Brain microvascular endothelial cell (primary cell): ENCODE measurements around the gene OR8B8.

Source experiments
- DNase-seq: peaks from one replicate; pipeline ENCODE4 v3.0.0-alpha.2; 2020
- H3K27ac ChIP-seq: fragments of 250-450 bp; sonication (Bioruptor Pico); 2 replicates; pipeline ENCODE4 v1.5.1; 2020; ENCODE audit warnings: mild to moderate bottlenecking, moderate library complexity
- H3K27me3 ChIP-seq: fragments of 250-450 bp; sonication (Bioruptor Pico); replicated peaks from 2 replicates; pipeline ENCODE4 v1.5.1; 2020; ENCODE audit warnings: mild to moderate bottlenecking
- H3K36me3 ChIP-seq: fragments of 250-450 bp; sonication (Bioruptor Pico); replicated peaks from 2 replicates; pipeline ENCODE4 v1.5.1; 2020; ENCODE audit warnings: mild to moderate bottlenecking
- H3K4me3 ChIP-seq: 2 replicates; pipeline ENCODE4 v1.5.1; 2011; ENCODE audit warnings: low read depth, mild to moderate bottlenecking, control low read depth, low read length, moderate library complexity
- CTCF ChIP-seq: IDR thresholded peaks from 2 replicates; pipeline ENCODE4 v1.5.1; 2011; ENCODE audit warnings: low read depth, mild to moderate bottlenecking, moderate library complexity, low read length, control low read depth, inconsistent platforms; ENCODE audit errors: missing control alignments
- in situ Hi-C: cut with HindIII; loops from 2 replicates; pipeline ENCODE4 v1.10.0; 2017; ENCODE audit warnings: low sequenced_read_pairs, low pct_ligation_motif_present

The OR8B8 gene

GRCh38 chr11:124445646-124446150, at the start of gene OR8B8:
Gene OR8B8, minus strand, starts transcription at chr11:124445696. Its CDS starts 4,611 bp downstream, at chr11:124441085.
- no peaks in the 10 kb centered on the region for H3K36me3 ChIP-seq

GRCh38 chr11:124493016-124493655, 47.6 kb upstream of the OR8B8 start:
- H3K36me3 ChIP-seq = no peaks in the 10 kb centered on the region
- DNase-seq = no peak
- H3K4me3 ChIP-seq = no peak overlapping the region
- H3K27ac ChIP-seq = no peak overlapping the region
- TF ChIP-seq CTCF = no peak
- in situ Hi-C loops = no loop called here
- H3K27me3 ChIP-seq = no peaks in the 10 kb centered on the region

More at GRCh38 chr11:124445646-124446150, at the start of gene OR8B8:
- in situ Hi-C loops = no loop called here
- H3K4me3 ChIP-seq = no peak within 1 kb of the TSS
- no peak for TF ChIP-seq CTCF
- H3K27ac ChIP-seq = no peak within 1 kb of the TSS
- H3K27me3 ChIP-seq = no peaks in the 10 kb centered on the region
- DNase-seq = no peak

- Histone ChIP-seq H3K4me3 (no peak overlapping the region), H3K27me3 (no peaks in the 10 kb centered on the region), H3K36me3 (no peaks in the 10 kb centered on the region), H3K27ac (no peak overlapping the region)
- TF ChIP-seq CTCF = no peak
- in situ Hi-C loops = no loop called here
- DNase-seq = no peak
These were observed 37.9 kb upstream of the OR8B8 start for GRCh38 chr11:124483422-124483821.

DNA sequence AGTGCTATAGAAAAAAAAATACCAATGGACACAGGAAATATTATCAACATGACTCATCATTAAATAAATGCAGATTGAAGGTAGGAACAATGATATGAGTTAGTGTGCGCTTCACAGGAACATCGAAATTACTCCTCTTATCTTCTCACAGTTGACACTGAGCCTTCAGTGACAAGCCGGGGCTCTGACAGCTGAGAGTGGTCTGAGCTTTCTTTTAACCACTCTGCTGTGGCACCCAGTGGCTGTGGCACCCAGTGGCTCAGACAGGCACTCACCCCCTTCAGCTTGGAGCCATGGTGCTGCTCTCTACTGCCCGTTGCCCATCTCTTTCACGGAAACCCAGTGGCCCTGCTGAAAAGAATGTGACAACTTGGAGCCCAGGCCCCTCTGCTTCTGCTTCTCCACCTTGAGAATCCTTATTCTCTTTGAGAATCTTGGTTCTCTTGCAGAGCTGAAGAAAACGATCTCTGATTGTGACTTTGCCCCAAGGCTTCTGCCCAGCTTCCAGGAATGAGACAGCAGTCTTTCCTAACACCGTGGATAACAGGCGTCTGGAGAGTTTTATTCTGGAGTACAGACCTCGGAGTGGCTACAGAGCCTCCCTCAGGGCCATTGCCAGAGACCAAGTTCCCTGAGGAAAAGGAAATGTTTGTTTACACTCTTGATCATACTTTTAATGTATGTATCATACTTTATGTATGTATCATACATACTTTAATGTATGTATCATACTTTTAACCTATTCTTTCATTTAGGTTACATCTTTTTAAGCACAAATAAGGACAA, 37.1 kb upstream of the OR8B8 start:
- no peaks in the 10 kb centered on the region for H3K27me3 ChIP-seq
- in situ Hi-C loops = no loop called here
- TF ChIP-seq CTCF = no peak
- peak overlapping the region; percentile 92 for H3K27ac ChIP-seq
- no peak overlapping the region for H3K4me3 ChIP-seq
- DNase-seq = peak; percentile 22
- H3K36me3 ChIP-seq = no peaks in the 10 kb centered on the region

DNA sequence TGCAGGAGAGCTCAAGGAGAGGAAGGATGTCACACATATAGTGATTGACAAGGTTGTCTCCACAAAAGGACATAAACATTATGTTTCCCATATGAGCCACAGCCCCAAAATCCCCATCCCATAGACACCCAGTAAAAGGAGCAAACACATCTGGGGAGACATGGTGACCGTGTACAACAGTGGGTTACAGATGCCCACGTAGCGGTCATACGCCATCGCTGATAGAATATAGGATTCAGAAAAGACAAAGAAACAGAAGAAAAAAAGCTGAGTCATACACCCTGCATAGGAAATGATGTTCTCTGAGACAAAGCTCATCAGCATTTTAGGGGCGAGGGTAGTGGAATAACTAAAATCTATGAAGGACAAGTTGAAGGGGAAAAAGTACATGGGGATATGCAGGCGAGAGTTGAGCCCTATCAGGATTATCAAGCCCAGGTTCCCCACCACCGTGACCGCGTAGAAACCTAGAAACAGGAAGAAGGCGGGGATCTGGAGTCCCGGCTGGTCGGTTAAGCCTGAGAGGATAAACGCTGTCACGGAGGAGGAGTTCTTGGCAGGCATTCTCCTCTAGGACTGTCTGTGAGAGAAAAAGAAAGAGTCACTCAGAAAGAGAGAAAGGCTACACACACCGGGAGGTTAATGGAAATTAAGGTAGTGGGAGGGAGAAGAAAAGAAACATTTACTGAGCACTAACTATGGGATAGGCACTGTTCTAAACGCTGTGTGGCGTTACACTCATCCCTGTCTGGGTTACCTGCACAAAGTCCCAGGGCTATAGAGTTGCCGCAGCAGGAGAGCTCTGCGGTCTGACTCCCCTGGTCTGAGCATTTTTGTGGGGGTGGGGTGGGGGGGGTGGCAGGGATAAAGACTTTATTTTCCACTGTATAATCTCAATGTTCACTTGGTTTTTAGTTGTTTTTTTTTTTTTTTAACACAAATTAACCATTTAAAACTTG, 36.1 kb upstream of the OR8B8 start:
- Histone ChIP-seq H3K27ac (peak overlapping the region; percentile 92), H3K27me3 (no peaks in the 10 kb centered on the region), H3K36me3 (no peaks in the 10 kb centered on the region), H3K4me3 (peak overlapping the region; percentile 49)
- DNase-seq = peak; percentile 84
- no peak for TF ChIP-seq CTCF
- in situ Hi-C loops = no loop called here
